ENCODE data around the gene ACOT12. TPM values are rescaled to one million over a fixed set of nuclear protein-coding genes. Genes with fewer than 3 reads are reported as not detected.
"Not testable (repeated sequence)": the region's sequence is repeated elsewhere in the genome, so short reads cannot be mapped to it uniquely, and the experiment has no call there.

ACOT12 gene
- total RNA-seq, 1 donor from 2014 or later = not detected

- H3K27ac ChIP-seq = no peak overlapping the region
- H3K4me1 ChIP-seq = no peaks in the 10 kb centered on the region
- no peaks in the 10 kb centered on the region for H3K9me3 ChIP-seq
- peaks cover 0 to 8% of the 10 kb centered on the region in 2 donors for H3K36me3 ChIP-seq
- DNase-seq (ENCODE audit: low spot score in 2 of 2) = no peak
- intact Hi-C loops (cut with DNase I) = no loop called here
- H3K4me3 ChIP-seq = no peak overlapping the region
- TF ChIP-seq, protein P1, sequence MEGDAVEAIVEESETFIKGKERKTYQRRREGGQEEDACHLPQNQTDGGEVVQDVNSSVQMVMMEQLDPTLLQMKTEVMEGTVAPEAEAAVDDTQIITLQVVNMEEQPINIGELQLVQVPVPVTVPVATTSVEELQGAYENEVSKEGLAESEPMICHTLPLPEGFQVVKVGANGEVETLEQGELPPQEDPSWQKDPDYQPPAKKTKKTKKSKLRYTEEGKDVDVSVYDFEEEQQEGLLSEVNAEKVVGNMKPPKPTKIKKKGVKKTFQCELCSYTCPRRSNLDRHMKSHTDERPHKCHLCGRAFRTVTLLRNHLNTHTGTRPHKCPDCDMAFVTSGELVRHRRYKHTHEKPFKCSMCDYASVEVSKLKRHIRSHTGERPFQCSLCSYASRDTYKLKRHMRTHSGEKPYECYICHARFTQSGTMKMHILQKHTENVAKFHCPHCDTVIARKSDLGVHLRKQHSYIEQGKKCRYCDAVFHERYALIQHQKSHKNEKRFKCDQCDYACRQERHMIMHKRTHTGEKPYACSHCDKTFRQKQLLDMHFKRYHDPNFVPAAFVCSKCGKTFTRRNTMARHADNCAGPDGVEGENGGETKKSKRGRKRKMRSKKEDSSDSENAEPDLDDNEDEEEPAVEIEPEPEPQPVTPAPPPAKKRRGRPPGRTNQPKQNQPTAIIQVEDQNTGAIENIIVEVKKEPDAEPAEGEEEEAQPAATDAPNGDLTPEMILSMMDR (IDR thresholded peaks at IDR 0.05) = no peak
- no peaks in the 10 kb centered on the region for H3K27me3 ChIP-seq
These were observed 14.6 kb upstream of the ACOT12 start for GRCh38 chr5:81408496-81408895.

GRCh38 chr5:81407811-81408210, 13.9 kb upstream of the ACOT12 start:
- DNase-seq (ENCODE audit: low spot score in 2 of 2); H3K27ac ChIP-seq; H3K9me3 ChIP-seq; H3K27me3 ChIP-seq; H3K36me3 ChIP-seq; H3K4me3 ChIP-seq; intact Hi-C loops (cut with DNase I); H3K4me1 ChIP-seq: not testable (repeated sequence)

DNA sequence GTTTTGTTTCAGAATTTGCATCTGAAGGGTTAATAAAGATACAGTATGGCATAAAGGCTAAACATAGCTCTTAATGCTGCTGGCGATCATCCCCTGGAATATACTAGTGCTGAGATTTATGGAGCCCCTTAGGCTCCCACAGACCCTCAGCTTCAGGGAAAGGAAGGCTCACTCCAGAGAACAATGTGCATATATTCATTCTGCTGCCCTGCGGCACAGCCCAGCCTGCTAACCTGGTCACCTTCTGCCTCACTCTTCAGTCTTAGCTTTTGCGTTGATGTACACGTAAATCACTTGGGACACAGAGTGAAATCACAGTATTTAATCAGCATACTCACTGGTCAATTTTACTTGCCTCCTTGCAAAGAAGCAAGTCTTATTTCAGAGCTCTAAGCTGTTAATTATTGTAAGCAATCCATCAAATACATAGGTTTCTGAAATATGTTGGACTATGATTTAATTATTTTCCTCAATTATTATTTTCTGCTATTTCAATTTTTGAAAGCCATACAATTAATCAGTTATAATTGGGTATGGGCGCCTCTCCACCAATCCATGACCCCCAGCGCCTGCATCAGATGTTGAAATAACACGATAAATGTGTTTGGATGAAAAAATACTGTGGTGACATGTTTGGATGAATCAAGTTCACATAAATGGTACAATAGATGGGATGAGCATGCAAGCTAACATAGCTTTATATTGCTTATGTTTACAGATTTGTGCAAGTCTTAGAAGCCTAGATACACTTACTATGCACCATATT, 11.4 kb upstream of the ACOT12 start:
- intact Hi-C loops (cut with DNase I) = no loop called here
- TF ChIP-seq, protein P1 (IDR thresholded peaks at IDR 0.05) = no peak
- Histone ChIP-seq H3K4me1 (no peaks in the 10 kb centered on the region), H3K36me3 (peaks cover 0 to 8% of the 10 kb centered on the region in 2 donors), H3K4me3 (no peak overlapping the region), H3K9me3 (no peaks in the 10 kb centered on the region), H3K27ac (no peak overlapping the region), H3K27me3 (no peaks in the 10 kb centered on the region)
- DNase-seq (ENCODE audit: low spot score in 2 of 2) = no peak

DNA sequence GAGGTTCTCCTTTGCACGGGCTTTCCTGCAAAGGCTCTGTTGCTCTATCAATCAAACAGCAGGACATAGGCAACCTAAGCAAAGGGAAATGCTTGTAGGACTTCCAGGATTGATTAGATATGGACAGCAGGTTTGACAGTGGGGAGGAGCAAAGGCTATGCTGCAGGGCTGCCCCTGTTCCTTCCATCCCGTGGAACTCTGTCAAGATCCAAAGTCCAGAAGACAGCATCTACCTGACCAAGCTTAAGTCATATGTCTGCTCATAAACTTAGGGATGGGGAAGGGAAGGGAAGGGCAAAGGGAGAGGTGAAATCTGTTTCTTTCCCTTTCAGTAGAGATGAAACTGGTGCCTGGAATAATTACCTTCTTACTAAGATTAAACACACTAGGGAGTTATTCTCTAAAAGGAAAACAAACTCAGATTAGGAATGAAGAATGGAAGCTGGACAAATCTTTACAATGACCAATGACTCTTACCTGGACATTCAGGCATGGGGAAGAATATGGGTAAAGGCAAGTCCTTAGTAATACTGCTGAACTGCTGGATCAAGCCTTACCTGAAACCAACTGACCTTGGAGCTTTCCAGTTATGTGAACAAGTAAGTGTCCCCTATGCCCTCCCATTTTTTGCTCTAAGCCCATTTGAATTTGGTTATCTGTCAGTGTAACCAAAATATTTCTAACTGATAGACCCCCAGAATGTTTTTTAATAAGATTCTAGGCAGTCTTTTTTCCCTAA, 8.4 kb upstream of the ACOT12 start:
- Histone ChIP-seq H3K9me3 (no peaks in the 10 kb centered on the region), H3K36me3 (peaks cover 0 to 3% of the 10 kb centered on the region in 2 donors), H3K4me3 (no peak overlapping the region), H3K27ac (no peak overlapping the region), H3K4me1 (no peaks in the 10 kb centered on the region), H3K27me3 (no peaks in the 10 kb centered on the region)
- intact Hi-C loops (cut with DNase I) = no loop called here
- TF ChIP-seq, protein P1 (IDR thresholded peaks at IDR 0.05) = no peak
- no peak for DNase-seq (ENCODE audit: low spot score in 2 of 2)

GRCh38 chr5:81401266-81401665, 7.3 kb upstream of the ACOT12 start:
- TF ChIP-seq, protein P1 (IDR thresholded peaks at IDR 0.05) = no peak
- Histone ChIP-seq H3K36me3 (no peaks in the 10 kb centered on the region), H3K9me3 (no peaks in the 10 kb centered on the region), H3K27me3 (no peaks in the 10 kb centered on the region), H3K4me3 (no peak overlapping the region), H3K4me1 (no peaks in the 10 kb centered on the region), H3K27ac (no peak overlapping the region)
- DNase-seq (ENCODE audit: low spot score in 2 of 2) = no peak
- intact Hi-C loops (cut with DNase I) = no loop called here

DNA sequence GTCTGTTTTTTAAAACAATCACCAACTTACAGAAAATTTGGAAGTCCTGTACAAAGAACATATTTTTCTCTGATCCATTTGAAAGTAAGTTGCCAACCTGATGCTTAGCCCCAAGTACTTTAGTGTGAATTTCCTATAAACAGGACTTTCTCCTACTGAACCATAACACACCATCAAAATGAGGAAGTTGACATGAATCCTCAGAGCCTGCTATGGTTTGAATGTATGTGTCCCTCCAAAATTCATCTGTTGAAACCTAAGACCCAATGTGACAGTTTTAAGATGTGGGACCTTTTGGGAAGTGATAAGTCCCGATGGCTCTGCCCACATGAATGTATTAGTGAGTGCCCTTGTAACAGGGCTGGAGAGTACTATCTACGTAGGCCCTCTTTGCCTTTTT, 6.4 kb upstream of the ACOT12 start:
- DNase-seq (ENCODE audit: low spot score in 2 of 2) = no peak
- H3K27ac ChIP-seq = no peak overlapping the region
- H3K36me3 ChIP-seq = no peaks in the 10 kb centered on the region
- TF ChIP-seq, protein P1 (IDR thresholded peaks at IDR 0.05) = no peak
- H3K9me3 ChIP-seq = no peaks in the 10 kb centered on the region
- no peaks in the 10 kb centered on the region for H3K27me3 ChIP-seq
- H3K4me1 ChIP-seq = no peaks in the 10 kb centered on the region
- intact Hi-C loops (cut with DNase I) = no loop called here
- H3K4me3 ChIP-seq = no peak overlapping the region
